DLD1 (cell line): ENCODE measurements around the gene PDGFD.

Experiments
- in situ Hi-C: cut with HindIII; loops from 2 replicates; pipeline ENCODE4 v1.10.0; 2017; ENCODE audit warnings: low sequenced_read_pairs

Gene PDGFD

DNA sequence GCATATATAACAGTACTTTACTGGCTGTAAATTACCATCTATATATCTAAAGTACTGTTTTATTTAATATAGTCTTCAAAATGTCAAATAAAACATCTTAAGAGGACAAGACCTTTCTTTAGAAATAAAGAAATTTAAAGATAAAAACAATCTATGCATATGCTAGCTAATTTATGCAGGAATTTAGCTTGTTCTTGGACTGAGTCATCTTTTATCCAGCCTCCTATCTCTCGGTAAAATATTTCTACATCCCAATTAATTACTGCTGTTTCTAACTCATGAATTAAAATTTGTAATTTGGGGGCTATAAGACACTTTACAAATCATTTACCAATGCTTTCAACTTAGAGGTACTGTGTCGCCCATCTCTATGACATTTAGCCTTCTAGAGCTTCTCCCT lies 200.3 kb downstream of the PDGFD start:
- in situ Hi-C loops, result no loop called here

GRCh38 chr11:103961010-103961409 lies 202.9 kb downstream of the PDGFD start:
- in situ Hi-C loops, result no loop called here

GRCh38 chr11:103960108-103960507 lies 203.8 kb downstream of the PDGFD start:
- in situ Hi-C loops, result no loop called here

- in situ Hi-C loops, result no loop called here
Observed at GRCh38 chr11:103959279-103959942, 204.5 kb downstream of the PDGFD start.

DNA sequence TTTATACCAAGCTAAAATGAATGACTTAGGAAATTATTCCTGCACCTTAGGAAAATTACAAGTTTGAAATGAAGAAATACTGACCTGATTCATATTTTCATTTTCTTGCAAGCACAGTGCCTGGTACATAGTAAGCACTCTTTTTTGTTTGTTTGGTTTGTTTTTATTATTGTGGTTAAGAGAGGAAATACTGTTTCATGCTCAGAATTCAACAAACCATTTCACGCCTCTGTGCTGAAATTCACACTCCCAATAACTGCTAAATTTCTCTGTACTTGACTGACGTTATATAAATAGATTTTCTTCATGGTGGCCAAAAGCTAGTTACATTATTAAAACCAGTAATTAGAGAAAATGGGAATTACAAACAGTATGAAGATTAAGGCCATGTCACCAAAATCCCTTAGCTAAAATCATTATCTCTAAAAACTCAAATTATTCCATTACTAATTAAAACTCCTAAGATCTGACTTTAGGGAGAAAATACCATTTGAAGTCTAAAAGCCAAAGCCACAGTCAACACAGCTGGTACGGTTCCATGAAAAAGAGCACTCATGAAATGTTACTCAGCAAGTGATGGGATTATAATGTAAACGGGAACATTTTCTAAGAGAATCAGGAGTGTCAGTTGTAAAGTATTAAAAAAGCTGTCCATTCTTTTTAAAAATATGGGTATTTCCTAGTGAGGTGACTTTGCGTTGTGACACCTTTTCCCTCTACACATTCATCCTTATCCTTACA lies 205.3 kb downstream of the PDGFD start:
- in situ Hi-C loops, result no loop called here

DNA sequence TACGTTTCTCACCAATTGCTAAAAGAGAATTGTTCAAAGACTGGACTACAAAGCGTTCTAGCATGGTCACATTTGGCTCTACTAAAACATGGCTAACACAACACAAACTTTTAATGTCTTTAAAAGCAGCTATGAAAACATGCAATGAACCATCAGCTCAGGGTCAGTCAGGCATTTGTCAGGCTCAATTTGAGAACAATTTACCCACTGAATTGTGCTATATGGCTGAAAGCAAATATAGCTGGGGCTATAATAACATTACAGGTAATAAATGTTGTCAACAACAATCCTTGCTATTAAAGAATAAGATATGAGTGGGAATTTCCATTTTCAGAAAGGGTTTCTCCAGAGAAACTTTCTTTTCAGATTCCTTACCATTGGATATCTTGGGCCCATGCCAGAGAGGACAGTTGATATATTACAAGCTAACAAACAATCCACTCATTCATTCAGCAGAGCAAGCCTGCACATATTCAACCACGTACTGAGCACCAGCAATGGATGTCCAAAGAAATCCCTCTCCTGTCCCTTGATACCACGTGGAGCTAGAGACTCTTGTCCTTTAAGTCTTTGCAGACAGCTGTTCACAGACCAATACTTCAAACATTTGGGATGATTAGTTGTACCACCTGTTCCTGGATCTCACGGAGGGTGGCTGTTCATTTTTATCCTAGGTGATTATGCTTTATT lies 210.0 kb downstream of the PDGFD start:
- in situ Hi-C loops, result no loop called here

- in situ Hi-C loops, result no loop called here
Observed at GRCh38 chr11:103949781-103950180, 214.2 kb downstream of the PDGFD start.

- in situ Hi-C loops, result no loop called here
Observed at GRCh38 chr11:103948187-103948763, 215.7 kb downstream of the PDGFD start.

DNA sequence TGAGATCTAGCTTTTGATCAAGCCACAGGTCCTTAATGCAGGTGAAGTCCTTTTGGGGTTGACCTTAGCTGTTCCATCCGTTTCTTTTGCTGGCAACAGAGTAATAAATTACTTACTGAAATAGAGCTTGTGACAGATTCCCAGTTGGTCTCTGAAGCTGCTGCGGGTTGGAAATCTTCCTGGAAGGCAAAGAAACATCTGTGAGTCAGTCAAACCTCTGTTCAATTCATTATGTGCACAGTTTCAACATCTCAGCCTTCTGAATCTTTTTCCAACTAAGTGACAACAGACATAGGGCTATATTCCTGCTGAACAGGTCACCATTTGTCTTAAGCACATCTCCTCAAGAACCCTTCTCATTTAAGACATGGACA lies 216.4 kb downstream of the PDGFD start:
- in situ Hi-C loops, result no loop called here

GRCh38 chr11:103946793-103947545 lies 217.0 kb downstream of the PDGFD start:
- in situ Hi-C loops, result no loop called here

GRCh38 chr11:103944251-103944940 lies 219.6 kb downstream of the PDGFD start:
- in situ Hi-C loops, result no loop called here

DNA sequence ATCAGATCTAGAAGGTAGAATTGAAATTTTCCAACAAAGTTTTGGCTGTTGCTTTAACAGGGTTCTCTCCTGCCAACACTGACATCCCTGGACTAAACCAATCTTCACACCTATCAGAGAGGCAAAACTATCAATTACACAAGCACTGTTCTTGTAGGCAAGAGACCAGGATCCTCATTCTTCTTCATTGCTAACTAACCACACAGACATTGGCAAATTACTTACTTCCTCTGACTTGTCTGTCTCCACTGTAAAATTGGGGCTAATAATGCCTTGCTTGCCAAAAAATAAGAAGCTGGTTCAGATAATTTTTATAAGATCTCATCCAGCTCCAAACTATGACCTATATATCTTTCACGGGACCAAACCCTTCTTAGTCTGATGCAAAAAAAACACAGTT lies 221.3 kb downstream of the PDGFD start:
- in situ Hi-C loops, result no loop called here

DNA sequence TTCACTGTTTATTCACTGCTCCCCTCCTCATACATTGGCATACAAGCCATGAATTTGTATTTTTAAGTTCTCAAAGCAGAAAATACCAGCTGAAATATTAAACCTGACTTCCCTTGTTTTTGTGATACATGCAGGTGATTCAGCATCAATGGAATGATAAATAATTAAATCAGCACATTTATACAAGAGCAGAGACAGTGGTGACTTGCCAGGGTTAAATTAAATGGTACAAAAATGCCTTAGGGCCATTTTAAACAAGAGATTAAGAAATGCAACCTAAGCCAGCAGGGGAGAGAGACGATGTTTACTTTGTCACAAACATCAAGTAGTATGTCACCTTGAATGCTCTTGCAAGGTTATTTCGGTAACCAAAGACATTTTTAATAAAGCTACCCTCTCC lies 223.4 kb downstream of the PDGFD start:
- in situ Hi-C loops, result no loop called here

DNA sequence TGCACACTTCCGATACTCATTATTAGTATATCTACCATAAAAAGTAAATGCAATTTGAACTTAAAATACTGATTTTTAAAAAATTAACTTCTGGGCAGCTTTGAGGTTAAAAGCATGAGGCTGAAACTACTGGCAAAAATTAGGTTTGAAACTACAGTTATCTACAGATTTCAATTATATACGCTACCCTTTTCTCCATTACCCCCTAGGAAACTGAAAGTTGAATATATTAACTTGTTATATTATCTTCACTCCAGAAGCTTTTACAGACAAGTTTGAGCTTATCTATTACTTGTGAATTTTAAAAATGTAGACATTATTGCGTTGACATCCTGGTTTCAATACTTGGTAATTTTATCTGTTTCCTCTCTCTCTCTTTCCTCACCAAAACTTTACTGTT lies 224.3 kb downstream of the PDGFD start:
- in situ Hi-C loops, result no loop called here

DNA sequence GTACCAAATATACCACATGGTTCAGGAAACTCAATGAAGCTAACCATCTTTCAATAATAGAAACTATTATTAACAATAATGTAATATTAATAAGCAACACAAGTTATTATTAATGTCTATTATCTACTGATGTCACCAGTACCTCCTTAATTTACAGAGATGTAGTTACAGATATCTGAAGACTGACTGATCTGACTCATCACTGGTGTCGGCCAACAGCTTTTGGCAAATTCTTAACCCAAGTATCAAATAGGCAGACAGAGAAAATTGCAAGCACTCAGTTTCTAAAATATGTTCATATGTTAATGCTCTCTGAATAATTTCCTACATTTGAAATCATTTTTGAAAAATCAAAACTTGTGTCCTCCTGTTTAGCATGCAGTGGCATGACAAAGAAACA lies 227.9 kb downstream of the PDGFD start:
- in situ Hi-C loops, result no loop called here

GRCh38 chr11:103935219-103935618 lies 228.7 kb downstream of the PDGFD start:
- in situ Hi-C loops, result no loop called here

- in situ Hi-C loops, result no loop called here
Observed at GRCh38 chr11:103929170-103929903, 234.6 kb downstream of the PDGFD start.

- in situ Hi-C loops, result no loop called here
Observed at GRCh38 chr11:103928802-103929161, 235.2 kb downstream of the PDGFD start.

DNA sequence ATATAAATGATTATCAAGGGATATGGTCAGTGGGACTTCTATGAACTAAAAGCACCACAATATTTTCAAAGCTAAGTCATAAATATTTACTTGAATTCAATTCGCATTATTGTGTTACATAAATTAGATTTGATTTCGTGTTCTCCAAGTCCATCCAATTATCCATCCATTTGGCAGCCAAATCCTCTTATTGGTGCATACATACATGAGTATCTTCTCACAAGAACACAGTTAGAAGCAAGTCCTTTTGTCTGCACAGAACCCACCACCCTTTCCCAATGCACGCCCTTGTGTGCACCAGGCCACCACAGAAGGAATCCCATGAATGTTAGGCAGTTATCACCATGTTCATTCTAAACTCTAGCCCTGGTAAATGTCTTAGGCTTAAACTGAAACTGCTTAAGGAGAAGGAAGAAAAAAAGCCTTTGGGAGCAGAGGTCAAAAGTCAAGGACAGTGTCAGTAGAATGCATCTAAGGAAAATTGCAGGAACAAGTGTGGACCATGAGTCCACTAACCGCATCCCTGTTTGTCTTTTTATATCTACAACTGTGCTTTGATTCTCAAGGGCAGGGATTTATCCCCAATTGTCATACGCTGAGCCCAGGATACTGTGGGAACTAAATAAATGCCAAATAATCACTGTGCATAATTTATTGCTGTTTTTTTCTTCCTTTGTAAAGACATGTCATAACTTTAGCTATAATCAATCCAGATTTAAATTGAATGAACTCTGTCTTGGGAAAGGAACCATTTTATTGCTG lies 235.7 kb downstream of the PDGFD start:
- in situ Hi-C loops, result no loop called here
